GM12878 (cell line): ENCODE data around the gene FOXF1. TPM values are rescaled to one million over a fixed set of nuclear protein-coding genes. Genes with fewer than 3 reads are reported as not detected.

Experiments
- ATAC-seq: fragments of 200-7000 bp; cut with Tn5 transposase; 3 replicates; pipeline ENCODE4 v1.9.1; 2020; ENCODE audit warnings: mild to moderate bottlenecking, moderate library complexity
- BruUV-seq: library from RNA; stranded (reverse); fragments of 400-500 nt; replicated peaks from 2 replicates; lab custom pipeline; 2021; lab: Mats Ljungman, UMichigan
- CTCF ChIA-PET: fragments of 300-600 bp; sonication (Branson Sonifier 250); formaldehyde crosslinking; extraction: SDS; loops from one replicate; lab custom pipeline; 2021; ENCODE audit warnings: inconsistent platforms; lab: Yijun Ruan, JAX
- POLR2A ChIA-PET: fragments of 350-600 bp; formaldehyde crosslinking; extraction: SDS; loops from one replicate; lab custom pipeline; 2021; ENCODE audit warnings: inconsistent platforms; lab: Charles Lee
- RAD21 ChIA-PET: fragments of 300-600 bp; sonication (Branson Sonifier 250); formaldehyde crosslinking; loops from one replicate; lab custom pipeline; 2023; ENCODE audit warnings: antibody characterized with exemption; ENCODE audit not compliant: unreplicated experiment; lab: Charles Lee
- SMC1A ChIA-PET: fragments of 300-600 bp; sonication (Branson Sonifier 250); formaldehyde crosslinking; loops from one replicate; lab custom pipeline; 2023; ENCODE audit not compliant: unreplicated experiment, uncharacterized antibody; lab: Charles Lee
- DNase-seq: peaks from one replicate; pipeline ENCODE4 v3.0.0-alpha.2; 2011; ENCODE audit warnings: low read depth, low spot score
- FAIRE-seq: peaks from 3 replicates; lab custom pipeline; 2011; peaks lifted over from hg19 to GRCh38; lab: Jason Lieb, UNC
- H2AFZ ChIP-seq: 2 replicates; pipeline ENCODE4 v1.6.0; 2011; ENCODE audit warnings: low read depth, low read length, control low read depth; ENCODE audit not compliant: control insufficient read depth
- H3K27ac ChIP-seq: 2 replicates; pipeline ENCODE4 v1.5.1; 2011; ENCODE audit warnings: control low read depth; ENCODE audit not compliant: control insufficient read depth, insufficient read depth
- H3K27me3 ChIP-seq, 2 experiments: replicated peaks in 1 of 2; 2 replicates each; pipeline versions ENCODE4 v1.6.0 to v1.6.1; 2011; ENCODE audit warnings: low read length in 1 of 2; ENCODE audit not compliant: control insufficient read depth in 2 of 2, insufficient read depth in 2 of 2
- H3K36me3 ChIP-seq, 2 experiments: 2 replicates each; pipeline ENCODE4 v1.5.1; 2011; ENCODE audit warnings: low read length in 1 of 2; ENCODE audit not compliant: control insufficient read depth in 2 of 2, insufficient read depth in 2 of 2
- H3K4me1 ChIP-seq: 2 replicates; pipeline ENCODE4 v1.6.1; 2011; ENCODE audit warnings: mild to moderate bottlenecking, low read length, moderate library complexity, mixed read lengths; ENCODE audit not compliant: control insufficient read depth, insufficient read depth
- H3K4me2 ChIP-seq: 2 replicates; pipeline ENCODE4 v1.6.0; 2011; ENCODE audit warnings: control low read depth; ENCODE audit not compliant: control insufficient read depth, insufficient read depth
- H3K4me3 ChIP-seq: fragments of 200-600 bp; sonication (generic); 2 replicates; pipeline ENCODE4 v1.5.1; 2016
- H3K79me2 ChIP-seq: 2 replicates; pipeline ENCODE4 v1.6.0; 2011; ENCODE audit warnings: low read length; ENCODE audit not compliant: control insufficient read depth, insufficient read depth
- H3K9ac ChIP-seq: 2 replicates; pipeline ENCODE4 v1.8.0; 2011; ENCODE audit warnings: low read length, control low read depth, mixed read lengths; ENCODE audit not compliant: control insufficient read depth, insufficient read depth
- H3K9me3 ChIP-seq: replicated peaks from 3 replicates; pipeline ENCODE4 v1.5.1; 2011; ENCODE audit warnings: mild to moderate bottlenecking, low read length; ENCODE audit not compliant: control insufficient read depth, insufficient read depth
- H4K20me1 ChIP-seq: 2 replicates; pipeline ENCODE4 v1.6.0; 2011; ENCODE audit not compliant: control insufficient read depth, insufficient read depth
- ATF7 ChIP-seq: fragments of 450-650 bp; IDR thresholded peaks from 2 replicates; pipeline ENCODE4 v1.6.1; 2016; ENCODE audit warnings: low read depth, mild to moderate bottlenecking
- HDGF ChIP-seq: fragments of 450-650 bp; IDR thresholded peaks from 2 replicates; pipeline ENCODE4 v1.6.1; 2016; ENCODE audit warnings: antibody characterized with exemption
- LARP7 ChIP-seq: fragments of 450-650 bp; IDR thresholded peaks from 2 replicates; pipeline ENCODE4 v1.6.1; 2017; ENCODE audit warnings: mild to moderate bottlenecking
- NRF1 ChIP-seq: conservative IDR thresholded peaks from 2 replicates; pipeline ENCODE4 v1.6.1; 2011; ENCODE audit warnings: mild to moderate bottlenecking, low read depth, low read length, improper control_type of control experiment
- RAD21 ChIP-seq: IDR thresholded peaks from 2 replicates; pipeline ENCODE4 v1.6.1; 2011; ENCODE audit warnings: mild to moderate bottlenecking, low read depth, low read length, moderate library complexity; ENCODE audit not compliant: insufficient read depth
- SMARCA5 ChIP-seq: fragments of 450-650 bp; IDR thresholded peaks from 2 replicates; pipeline ENCODE4 v1.6.1; 2017; ENCODE audit warnings: mild to moderate bottlenecking
- WGBS: methylation state at CpG from one replicate; pipeline ENCODE4 v1.1.6; 2016; ENCODE audit warnings: low lambda C conversion rate; ENCODE audit not compliant: insufficient replicate concordance, insufficient coverage; ENCODE audit errors: missing lambda C conversion rate; 5-methylcytosine and 5-hydroxymethylcytosine counted together
- in situ Hi-C: fragments of 300-500 bp; cut with MboI; formaldehyde crosslinking; loops from 9 replicates; pipeline ENCODE4 v1.14.3; 2018; ENCODE audit warnings: mixed read lengths
- intact Hi-C: fragments of 100-400 bp; cut with micrococcal nuclease; formaldehyde crosslinking; loops from one replicate; pipeline ENCODE4 v1.14.2; 2022; ENCODE audit not compliant: unreplicated experiment
- polyA plus RNA-seq, 11 experiments: library from polyadenylated mRNA; depleted of rRNA in 4 of 11; unstranded in 6 of 11; stranded (reverse) in 5 of 11; fragments of >200 nt; fragmentation: Nextera tagmentation in 4 of 11; fragmentation: Illumina TruSeq in 1 of 11; extraction: Ambion mirVana in 4 of 11; extraction: Trizol in 1 of 11; gene quantifications; 1 replicate in 1 of 11; 2 replicates in 10 of 11; pipeline versions ENCODE4 v1.2.1 to v1.2.3, GENCODE V29; 2011 to 2016; ENCODE audit warnings: inconsistent platforms in 2 of 11, missing spikeins in 2 of 11, low read depth in 1 of 11
- total RNA-seq, 4 experiments: library from RNA; depleted of rRNA in 3 of 4; stranded (reverse); fragments of >200 nt in 3 of 4; fragmentation: Illumina TruSeq in 1 of 4; extraction: Trizol in 1 of 4; gene quantifications; 2 replicates each; pipeline versions ENCODE4 v1.2.1 to v1.2.3, GENCODE V29; 2013 to 2021
- TF ChIP-seq, protein P1 (sequence below): fragments of 450-650 bp; IDR thresholded peaks from 2 replicates; pipeline ENCODE4 v1.6.1; 2017; ENCODE audit warnings: antibody characterized with exemption, mild to moderate bottlenecking, moderate library complexity

FOXF1 gene
- total and polyA plus RNA-seq, 10 of the 15 experiments (the other 5 are each of a cell fraction or from before 2014, with no cell fraction given), result 0.01 TPM; not detected in 9

DNA sequence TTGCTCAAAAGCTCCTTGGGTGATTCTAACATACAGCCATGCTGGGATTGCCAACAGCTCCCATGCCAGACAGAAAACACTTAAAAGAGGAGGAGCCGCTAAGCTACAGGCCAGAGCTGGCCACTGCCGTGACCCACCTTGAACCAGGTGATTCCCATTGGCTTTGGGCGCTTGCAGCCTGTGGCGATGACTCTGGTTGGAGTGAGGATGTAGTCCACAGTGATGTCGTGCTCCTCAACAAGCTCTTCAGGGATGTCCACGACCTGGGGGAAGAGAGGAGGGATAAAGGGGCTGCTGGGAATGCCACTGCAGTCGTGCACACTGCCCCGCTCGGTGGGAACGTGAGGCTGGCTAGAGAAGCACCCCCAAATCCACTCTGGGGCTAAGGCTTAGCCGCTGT lies 31.2 kb downstream of the FOXF1 start:
- no peak overlapping the region for H3K4me2 ChIP-seq
- no peaks in the 10 kb centered on the region for H3K27me3 ChIP-seq
- no peak overlapping the region for H3K27ac ChIP-seq
- SMC1A ChIA-PET, result no interaction called here
- H3K4me1 ChIP-seq, result no peaks in the 10 kb centered on the region
- in situ Hi-C loops (no loop called here), intact Hi-C loops (no loop called here)
- 90% methylated on average over 11 of the region's 11 CpGs for WGBS
- RAD21 ChIA-PET, result no interaction called here
- no peak for ATAC-seq
- TF ChIP-seq NRF1 (no peak), RAD21 (no peak), SMARCA5 (no peak), HDGF (no peak), LARP7 (no peak), ATF7 (no peak)
- TF ChIP-seq, protein P1, sequence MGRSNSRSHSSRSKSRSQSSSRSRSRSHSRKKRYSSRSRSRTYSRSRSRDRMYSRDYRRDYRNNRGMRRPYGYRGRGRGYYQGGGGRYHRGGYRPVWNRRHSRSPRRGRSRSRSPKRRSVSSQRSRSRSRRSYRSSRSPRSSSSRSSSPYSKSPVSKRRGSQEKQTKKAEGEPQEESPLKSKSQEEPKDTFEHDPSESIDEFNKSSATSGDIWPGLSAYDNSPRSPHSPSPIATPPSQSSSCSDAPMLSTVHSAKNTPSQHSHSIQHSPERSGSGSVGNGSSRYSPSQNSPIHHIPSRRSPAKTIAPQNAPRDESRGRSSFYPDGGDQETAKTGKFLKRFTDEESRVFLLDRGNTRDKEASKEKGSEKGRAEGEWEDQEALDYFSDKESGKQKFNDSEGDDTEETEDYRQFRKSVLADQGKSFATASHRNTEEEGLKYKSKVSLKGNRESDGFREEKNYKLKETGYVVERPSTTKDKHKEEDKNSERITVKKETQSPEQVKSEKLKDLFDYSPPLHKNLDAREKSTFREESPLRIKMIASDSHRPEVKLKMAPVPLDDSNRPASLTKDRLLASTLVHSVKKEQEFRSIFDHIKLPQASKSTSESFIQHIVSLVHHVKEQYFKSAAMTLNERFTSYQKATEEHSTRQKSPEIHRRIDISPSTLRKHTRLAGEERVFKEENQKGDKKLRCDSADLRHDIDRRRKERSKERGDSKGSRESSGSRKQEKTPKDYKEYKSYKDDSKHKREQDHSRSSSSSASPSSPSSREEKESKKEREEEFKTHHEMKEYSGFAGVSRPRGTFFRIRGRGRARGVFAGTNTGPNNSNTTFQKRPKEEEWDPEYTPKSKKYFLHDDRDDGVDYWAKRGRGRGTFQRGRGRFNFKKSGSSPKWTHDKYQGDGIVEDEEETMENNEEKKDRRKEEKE, result no peak
- no peak overlapping the region for H3K9ac ChIP-seq
- H2AFZ ChIP-seq, result no peak overlapping the region
- FAIRE-seq, result no peak
- POLR2A ChIA-PET, result no interaction called here
- no TSS peak for BruUV-seq
- no peak for DNase-seq
- H4K20me1 ChIP-seq, result no peaks in the 10 kb centered on the region
- CTCF ChIA-PET, result interaction anchor here (1.0 kb wide), 1 partner anchor 17 kb away, joined by 3 read pairs; no protein-coding TSS in a partner anchor
- no peaks in the 10 kb centered on the region for H3K9me3 ChIP-seq
- H3K79me2 ChIP-seq, result no peaks in the 10 kb centered on the region
- peaks cover 5 to 18% of the 10 kb centered on the region in 2 experiments for H3K36me3 ChIP-seq
- no peak overlapping the region for H3K4me3 ChIP-seq
